NCI-H1436 (cell line): ENCODE data around the gene RHOG.
"Not testable (repeated sequence)": the region's sequence is repeated elsewhere in the genome, so short reads cannot be mapped to it uniquely, and the experiment has no call there.

Source experiments
- DNase-seq: peaks from one replicate; lab custom pipeline; 2025; lab: John Stamatoyannopoulos, UW

Gene RHOG

DNA sequence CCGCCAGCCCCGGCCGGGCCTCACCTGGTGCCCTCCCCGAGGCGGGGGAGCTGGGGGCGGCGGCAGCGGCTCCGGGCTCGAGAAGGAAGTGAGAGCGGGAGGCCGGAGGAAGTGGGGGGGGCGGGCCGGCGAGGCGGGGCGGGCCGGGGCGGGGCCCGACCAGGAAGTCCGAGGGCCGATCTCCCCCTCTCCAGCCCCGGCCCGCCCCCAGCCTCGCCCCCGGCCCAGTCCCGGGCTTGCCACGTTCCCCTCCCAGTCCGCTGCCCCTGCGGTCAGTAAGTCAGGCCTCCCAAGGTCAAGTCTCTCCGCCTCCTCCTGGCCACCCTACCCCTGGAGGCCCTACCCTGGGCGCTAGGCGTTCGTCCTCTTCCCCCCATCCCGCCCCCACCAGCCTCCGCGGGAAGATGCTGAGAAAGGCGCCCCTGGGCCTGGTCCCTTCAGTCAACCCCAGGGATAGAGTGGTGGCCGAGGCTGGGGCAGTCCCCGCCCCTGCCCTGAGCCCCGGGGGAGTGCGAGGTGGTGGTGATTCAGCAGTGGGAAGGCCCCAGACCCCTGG lies at the start of gene RHOG:
Gene RHOG (minus strand): TSS at position 90 of the 556 bp plus-strand sequence. CDS start 12,821 bp downstream, outside the sequence.
- DNase-seq: peak; percentile 63

DNA sequence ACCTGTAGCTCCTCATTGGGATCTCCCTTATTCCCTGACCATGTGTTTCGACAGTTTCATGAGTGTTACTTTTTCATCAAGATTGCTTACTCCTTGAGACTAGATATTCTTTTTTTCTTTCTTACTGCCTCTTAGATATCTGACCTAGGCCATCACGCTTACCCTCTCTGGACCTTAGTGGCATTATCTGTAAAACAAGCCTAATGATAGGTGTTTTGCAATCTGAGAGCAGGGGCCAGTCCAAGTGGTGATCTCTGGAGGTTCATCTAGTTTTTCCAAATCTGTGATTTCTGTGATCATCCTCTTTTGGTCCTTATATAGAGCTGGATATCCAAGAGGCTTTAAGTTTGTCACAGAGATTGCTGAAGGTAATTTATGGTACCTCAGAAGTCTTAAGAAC lies 49.3 kb upstream of the RHOG start:
- DNase-seq: no peak

DNA sequence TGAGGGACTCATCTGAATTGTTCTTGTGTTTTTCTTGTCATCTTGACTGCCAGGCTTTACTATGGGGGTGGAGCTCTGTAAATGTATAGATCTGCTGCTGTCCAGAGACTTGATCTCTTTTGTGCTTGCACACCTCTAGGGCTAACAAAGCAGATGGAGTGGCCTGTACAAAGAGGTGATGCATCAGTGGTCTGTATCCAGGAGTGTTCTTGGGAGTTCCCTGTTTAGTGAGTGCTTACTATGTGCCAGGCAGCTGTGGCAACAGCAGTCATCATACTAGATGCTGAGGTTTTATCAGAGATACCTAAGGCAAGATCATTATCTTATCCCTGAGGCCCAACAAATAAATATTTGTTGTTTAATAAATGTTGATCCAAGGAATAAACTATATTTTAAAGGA lies 48.1 kb upstream of the RHOG start:
- DNase-seq: no peak

DNA sequence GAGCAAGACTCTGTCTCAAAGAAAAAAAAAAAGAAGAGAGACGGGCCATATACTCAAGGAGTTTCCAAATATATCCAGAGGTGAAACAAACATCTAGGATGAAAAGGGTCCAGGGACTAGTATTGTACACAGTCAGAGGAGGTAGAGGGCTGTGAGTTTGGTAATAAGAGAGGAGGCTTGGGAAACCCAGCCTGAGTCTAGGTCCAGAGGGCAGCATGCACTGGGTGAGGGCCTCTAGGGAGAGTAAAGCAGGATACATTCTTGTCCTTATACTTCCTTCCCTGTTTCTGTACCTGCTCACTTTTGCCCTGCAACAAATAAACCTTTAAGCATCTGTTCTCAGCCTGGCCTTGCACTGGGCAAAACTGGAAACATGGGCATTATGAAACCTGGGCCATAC lies 46.2 kb upstream of the RHOG start:
- DNase-seq: no peak

DNA sequence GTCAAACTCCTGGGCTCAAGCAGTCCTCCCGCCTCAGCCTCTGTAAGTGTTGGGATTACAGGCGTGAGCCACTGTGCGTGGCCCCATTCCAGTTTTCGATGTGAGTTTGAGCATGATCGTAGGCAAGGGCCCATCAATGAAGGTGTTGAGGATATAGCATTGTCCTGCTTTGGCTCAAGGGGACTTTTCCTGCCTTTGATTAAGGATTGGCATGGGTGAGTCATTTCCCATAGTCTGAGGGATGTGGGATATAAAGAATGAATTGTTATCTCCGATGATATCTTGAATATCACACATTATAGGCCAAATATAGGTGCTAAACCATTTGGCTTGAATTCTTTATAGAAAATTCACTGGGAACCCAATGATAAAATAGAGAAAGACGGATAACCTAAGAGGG lies 45.1 kb upstream of the RHOG start:
- DNase-seq: no peak

DNA sequence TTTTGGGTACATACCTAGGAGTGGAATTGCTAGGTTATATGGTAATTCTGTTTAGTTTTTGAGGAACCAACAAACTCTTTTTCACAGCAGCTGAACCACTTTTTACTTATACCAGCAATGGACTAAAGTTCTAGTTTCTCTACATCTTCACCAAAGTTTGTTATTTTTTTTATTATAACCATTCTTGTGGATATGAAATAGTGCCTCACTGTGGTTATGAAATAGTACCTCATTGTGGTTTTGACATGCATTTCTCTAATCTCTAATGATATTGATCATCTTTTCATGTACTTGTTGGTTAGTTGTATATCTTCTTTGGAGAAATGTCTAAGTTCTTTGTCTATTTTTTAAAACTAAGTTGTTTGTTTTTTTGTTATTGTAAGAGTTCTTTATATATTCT lies 41.9 kb upstream of the RHOG start:
- DNase-seq: no peak

DNA sequence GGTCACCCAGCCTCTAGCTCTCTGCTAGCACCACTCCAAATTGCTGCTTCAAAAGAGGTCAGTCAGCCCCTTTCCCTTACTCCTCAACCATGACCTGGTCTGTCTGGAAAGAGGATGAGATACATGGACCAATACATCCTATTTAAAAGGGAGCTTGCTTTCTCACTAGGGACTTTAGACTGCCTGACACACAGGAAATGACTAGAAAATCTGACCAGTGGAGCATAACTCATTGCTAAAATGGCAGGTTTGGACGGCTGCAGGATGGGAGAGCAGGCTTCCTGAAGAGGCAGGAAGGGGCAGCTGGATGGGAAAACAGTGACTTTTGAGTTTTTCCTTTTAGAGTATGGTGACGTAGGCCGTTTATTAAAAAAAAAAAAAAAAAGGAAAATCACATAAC lies 40.0 kb upstream of the RHOG start:
- no peak for DNase-seq

DNA sequence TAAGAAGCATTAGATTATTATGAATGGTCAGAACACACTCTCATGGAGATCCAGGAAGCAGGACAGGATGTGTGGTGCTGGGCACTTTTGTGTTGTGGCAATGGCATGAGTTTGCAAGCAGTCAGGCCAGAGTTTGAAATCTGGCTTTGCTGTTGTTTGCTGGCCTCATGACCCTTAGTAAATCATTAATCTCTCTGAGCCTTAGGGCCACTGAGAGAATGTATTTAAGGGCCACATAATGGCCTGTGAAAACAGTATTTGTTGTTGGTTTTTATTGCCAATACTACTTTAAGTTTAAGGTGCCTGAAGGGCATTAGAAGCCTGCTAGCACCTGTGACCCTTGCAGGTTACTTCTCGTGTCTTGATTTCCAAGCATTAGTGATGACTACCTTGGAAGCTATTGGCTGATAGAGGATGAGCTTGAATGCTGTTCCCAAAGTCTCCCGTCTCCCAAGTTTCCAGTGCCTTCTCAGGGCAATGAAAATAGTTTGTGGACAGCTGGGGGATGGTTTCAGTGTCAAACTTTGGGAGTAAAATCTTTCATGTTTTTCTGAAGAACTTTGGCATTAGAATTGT lies 39.3 kb upstream of the RHOG start:
- DNase-seq: no peak

DNA sequence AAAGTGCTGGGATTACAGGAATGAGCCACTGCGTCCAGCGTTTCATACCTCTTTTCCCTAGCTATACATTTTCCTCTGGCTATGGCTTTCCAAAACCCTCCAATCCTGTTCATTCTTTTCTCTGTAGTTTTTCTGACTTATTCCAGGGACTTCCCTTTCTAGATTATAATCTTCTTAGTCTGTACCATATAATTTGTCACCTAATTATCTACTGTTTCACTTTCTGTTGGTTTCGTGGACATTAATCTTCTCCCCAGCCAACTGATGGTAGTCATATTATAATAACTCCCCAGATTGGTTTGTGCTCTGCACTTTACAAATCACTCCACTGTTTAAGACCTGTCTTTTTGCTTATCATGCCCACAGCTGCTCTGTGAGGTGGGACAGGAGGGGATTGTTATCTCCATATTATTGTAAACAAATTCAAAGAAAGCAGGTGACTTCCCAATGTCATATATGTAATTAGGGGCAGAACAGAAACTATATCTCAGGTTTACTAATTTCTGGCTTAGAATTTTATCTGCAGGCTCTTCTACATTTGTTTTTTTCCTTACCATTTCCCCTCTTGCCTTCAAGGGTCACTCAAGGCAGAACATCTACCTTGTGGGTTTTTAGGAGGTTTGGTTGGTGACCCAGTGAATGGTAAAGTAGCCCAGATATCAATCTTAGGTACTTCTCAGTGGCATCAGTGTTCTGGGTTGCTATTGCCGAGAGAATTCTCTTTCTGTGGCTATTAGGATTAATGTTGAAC lies 38.6 kb upstream of the RHOG start:
- no peak for DNase-seq

DNA sequence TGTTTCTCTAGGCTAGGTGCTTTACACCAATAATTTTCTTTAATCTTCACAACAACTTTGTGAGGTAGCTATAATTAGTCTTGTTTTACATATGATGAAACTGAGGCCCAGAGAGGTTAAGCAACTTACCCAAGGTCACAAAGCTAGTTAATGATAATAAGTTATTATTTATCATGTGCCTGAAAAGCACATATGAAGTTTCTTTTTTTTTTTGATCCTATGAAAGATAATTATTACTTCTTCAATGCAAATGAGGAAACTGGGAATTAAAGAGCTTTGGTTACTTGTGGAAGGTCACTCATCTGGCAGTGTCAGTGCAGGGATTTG lies 37.5 kb upstream of the RHOG start:
- no peak for DNase-seq

DNA sequence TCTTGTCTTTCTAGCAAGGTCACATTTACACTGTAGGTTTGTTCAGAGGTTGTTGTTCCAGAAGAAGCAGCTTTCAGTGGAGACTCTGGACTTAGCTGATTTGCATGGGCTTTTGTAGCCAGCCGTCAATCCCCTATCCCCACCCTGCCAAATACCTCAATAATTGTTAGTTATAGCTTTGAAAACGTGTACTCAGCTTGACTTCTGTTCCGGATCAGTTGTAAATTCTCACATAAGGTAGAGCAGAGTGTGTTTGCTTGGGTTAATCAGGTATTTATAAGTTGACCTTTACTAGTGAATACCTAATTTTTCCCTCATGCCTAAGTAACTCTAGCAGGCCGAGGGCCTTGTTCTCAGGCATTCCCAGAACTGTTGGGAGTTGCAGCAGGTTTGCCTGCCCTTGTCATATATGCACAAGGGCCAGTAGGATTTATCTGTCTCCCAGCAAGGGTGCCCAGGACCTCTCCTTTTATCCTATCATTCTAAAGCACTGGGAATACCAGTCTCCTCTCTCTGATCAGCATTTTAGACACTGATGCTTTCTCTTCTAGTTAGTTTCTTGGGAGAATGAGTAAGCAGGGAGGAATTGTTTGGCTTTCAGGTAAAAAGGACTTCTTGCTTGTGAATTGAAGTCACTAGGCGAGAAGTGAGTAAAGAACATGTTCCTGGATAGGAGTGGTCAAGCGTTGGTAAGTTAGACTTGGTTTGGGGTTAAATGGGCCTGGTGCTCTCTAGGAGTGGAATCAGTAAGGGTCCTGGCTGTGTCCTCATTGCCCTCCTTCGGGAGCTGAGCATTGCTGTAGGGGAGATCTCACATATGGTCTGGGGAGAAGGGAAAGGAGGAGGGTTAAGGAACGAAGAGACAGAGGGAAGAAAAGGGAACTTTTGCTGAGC lies 36.9 kb upstream of the RHOG start:
- no peak for DNase-seq

DNA sequence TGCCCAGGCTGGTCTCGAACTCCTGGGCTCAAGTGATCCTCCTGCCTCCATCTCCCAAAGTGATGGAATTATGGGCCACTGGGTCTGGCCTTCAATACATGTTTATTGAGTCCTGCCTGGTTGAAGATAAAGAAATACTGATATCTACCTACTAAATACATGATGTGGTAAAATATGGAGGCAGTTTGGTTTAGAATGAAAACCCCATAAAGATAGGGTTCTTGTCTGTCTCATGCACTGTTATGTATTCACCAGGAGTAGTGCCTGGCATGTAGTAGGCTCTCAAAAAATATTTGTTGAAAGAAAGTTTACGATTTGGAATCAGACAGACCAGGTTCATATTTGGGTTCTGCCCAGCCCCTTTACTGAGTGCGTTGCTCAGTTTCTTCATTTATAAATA lies 35.9 kb upstream of the RHOG start:
- DNase-seq: no peak

DNA sequence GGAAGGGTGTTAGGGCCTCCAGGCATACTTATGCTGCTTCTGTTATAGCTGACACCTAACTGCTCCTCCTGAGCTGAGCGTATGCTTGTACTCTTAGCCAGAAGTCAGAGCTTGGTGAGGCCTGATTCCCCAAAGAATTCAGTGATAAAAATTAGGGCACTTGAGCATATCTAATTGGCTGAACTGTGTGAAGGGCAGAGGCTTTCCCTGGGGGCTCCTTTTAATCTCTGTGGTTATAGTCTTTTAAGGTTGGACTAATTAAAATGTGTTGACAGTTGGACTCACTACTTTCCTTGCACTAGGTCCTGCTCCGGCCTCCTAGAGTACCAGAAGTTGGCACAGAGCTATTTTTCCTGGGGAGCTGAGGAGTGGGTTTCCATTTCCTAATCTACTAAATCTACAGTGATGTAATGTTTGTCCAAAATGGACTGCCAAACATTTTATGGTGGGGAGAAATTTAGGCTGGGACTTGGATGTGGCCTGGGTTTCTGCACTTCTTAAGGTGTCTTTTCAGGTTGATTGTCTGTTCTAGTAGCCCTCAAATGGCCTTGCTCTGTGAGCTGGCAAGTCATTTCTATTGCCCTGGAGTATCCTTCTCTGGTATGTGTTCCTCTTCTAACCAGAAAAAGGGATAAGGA lies 33.1 kb upstream of the RHOG start:
- DNase-seq: peak; percentile 19

DNA sequence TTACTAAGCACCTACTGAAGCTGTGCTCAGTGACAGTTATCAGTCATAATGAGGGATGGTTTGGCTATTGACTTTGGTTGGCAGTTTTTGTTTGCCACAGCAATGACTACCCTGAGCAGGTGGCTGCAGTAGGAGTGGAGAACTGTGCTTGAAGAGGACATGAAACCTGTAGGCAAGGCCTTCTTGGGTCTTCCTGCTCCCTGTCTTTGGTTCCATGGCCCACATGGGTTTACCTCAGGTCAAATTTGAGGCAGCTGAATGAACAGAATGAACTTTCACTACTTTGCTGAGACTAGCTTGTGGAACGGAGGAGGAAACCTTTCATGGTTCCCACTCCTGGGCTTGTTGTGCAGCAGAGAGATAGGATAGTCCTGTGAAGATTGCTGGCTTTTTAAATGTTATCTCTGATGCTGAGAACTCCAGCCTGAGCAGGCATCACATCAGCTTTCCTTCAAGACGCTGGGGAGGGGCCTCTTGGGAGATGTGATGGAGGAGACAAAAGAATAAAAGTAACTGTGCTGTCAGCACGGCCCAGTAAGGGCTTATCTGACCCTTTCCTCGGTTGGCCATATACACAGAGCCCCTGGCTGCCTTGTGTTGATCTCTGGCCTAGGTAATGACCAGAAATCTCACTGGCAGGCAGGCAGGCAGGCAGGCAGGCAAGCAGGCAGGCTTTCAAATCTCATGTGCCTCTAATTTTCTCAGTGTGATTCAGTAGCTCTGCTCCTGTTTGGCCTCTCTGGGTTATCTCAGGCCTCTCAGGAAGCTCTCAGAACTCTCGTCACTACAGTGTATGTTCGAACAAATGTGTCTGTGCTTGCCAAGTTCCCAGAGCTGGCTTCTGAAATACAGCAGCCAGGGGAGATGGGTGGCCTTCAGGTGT lies 26.7 kb upstream of the RHOG start:
- DNase-seq: no peak

DNA sequence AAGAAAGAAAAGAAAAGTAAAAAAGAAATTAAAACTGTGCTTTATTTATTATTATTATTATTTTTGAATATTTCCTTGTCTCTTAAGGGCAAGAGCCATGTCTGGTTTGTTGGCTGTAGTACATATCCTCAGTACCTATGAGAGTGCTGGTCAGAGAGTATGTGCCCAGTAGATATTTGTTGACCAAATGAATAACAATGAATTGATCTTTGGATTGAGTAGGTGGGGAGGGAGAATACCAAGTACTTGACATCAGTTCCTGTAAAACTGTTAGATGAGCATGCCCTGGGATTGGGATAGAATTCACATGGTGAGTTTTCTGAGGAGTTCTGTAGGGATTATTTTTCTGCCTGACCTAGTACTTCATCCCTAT lies 26.1 kb upstream of the RHOG start:
- DNase-seq: no peak

DNA sequence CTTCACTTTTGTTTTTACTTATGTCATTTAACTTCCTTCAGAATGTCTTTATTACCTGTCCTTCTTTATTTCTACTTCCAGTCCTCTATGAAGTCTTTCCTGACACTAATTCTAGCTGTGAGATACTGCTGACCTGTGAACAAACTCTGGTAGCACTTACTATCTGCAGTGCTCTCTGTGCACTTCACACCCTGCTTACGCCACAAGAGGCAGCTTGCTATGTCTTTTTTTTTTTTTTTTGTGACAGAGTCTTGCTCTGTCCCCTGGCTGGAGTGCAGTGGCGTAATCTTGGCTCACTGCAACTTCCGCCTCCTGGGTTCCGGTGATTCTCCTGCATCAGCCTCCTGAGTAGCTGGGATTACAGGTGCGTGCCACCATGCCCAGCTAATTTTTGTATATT lies 25.4 kb upstream of the RHOG start:
- DNase-seq: no peak

DNA sequence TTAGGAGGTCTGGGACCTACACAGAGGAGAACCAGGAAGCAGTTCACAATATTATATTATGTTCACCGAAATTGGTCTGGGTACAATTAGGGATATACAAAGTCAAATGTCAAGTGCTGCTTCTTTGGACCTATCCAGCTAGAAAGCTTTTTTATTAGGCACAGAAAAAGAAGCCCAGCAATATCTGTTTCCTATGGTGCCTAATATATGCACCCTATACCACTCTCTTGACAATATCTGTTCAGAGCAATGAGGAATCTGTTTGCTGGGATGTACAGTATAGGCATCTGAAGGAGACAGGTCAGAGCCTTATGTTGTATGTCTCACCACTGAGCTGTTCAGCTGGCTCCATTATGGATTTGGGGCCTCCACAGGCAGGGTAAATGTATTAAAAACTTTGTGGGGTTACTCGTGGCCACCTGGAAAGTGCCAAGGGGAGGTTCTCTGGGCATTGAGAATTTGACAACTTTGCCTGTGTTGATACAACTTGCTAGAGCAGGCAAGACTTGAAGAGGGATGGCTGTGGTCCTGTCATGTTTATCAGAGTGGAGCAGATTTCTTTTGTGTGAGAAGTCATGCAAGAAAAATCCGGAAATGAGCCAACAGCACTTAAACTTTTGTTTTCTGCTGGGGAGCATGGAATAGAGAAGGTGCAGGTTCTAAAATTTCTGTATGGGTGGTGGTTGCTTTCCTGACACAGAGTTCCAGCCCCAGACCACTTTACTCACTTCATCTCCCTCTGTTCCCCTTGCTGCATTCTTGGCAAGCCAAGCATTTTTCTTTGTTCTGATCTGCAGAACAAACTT lies 24.8 kb upstream of the RHOG start:
- DNase-seq: no peak

DNA sequence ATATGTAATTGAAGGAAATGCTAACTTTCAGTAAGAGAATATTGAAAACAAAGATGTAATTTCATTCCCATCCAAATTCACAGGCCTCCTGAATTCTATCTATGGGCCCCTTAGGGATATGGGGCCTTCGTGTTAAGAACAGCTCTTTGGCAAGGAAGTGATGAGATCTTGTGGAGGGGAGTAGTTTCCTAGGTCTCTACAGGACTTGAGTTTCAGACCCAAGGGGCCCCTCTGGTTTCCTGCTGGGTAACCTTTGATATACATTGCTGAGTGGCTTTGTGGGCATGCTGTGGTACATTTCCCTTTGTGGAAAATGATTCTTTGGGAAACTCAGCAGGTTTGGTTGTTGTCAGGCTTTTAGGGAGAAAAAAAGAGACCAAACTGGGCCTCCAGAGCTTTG lies 20.9 kb upstream of the RHOG start:
- DNase-seq: no peak

DNA sequence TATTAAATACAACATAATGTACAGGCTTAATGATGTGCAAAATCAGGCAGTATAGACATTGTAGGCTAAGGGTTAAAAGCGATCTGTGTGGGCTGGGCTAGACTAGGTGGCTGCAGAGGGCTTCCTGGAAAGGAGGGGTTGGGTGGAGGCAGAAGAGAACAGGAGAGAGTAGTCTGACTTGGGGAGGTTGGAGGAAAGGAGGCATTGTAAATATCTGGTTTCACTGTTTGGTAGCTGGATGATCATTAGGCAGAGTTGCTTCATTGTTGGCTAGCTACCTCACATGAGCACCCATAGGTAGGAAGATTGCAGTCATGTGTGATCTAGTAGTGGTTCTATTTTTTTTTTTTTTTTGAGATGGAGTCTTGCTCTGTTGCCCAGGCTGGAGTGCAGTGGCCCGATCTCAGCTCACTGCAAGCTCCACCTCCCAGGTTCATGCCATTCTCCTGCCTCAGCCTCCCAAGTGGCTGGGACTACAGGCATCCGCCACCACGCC lies 20.2 kb upstream of the RHOG start:
- not testable (repeated sequence) for DNase-seq

DNA sequence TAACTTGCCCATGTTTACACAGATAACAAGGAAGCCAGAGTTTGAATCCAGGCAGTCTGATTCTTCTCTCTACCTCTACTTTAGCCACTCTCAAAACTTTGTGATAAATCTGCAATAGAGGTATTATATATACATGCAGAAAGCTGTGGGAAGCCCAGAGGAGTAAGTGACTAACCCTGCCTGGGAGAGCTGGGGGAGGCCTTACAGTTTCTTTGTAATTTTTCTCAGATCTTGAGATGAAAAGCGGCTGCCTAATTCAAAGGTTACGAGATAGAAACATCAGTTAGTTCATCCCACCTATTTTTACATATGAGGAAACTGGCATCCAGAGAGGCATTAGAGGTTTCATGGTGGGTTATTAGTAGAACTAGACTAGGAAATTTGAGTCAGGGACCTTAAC lies 19.6 kb upstream of the RHOG start:
- no peak for DNase-seq
